Endothelial cell of umbilical vein (primary cell): ENCODE results near the gene ZMAT5.

Experiments
- CTCF ChIP-seq, 2 donors: IDR thresholded peaks; 1 replicate in 1 of 2; 2 replicates in 1 of 2; pipeline ENCODE4 v1.5.1; 2011; ENCODE audit warnings: low read length in 2 of 2, mild to moderate bottlenecking in 2 of 2, moderate library complexity in 2 of 2, control low read depth in 1 of 2, inconsistent platforms in 1 of 2, low read depth in 1 of 2; ENCODE audit not compliant: insufficient read depth in 1 of 2; ENCODE audit errors: extremely low read depth in 1 of 2
- EZH2 ChIP-seq: IDR thresholded peaks from 2 replicates; pipeline ENCODE4 v1.6.1; 2012; ENCODE audit warnings: borderline replicate concordance, low read depth, mild to moderate bottlenecking, moderate library complexity, low read length, inconsistent platforms; ENCODE audit not compliant: severe bottlenecking
- MYC ChIP-seq: IDR thresholded peaks from one replicate; pipeline ENCODE4 v1.6.1; 2011; ENCODE audit warnings: mild to moderate bottlenecking, low read depth, low read length
- POLR2A ChIP-seq: IDR thresholded peaks from 2 replicates; pipeline ENCODE4 v1.6.1; 2012; ENCODE audit warnings: low read depth, mild to moderate bottlenecking, control low read depth, low read length
- POLR2AphosphoS5 ChIP-seq: IDR thresholded peaks from 2 replicates; pipeline ENCODE4 v1.6.1; 2012; ENCODE audit warnings: low read depth, mild to moderate bottlenecking, control low read depth, low read length, moderate library complexity; ENCODE audit not compliant: insufficient read depth

GRCh38 chr22:29784451-29785361 lies 17.9 kb upstream of the ZMAT5 start:
- no peak for TF ChIP-seq POLR2A
- TF ChIP-seq EZH2, result no peak
- TF ChIP-seq CTCF (IDR thresholded peaks at IDR 0.05; ENCODE audit: extremely low read depth in 1 of 2, insufficient read depth in 1 of 2, low read depth in 1 of 2, low read length in 2 of 2), result no peak
- no peak for TF ChIP-seq MYC
- no peak for TF ChIP-seq POLR2AphosphoS5
